SU-DHL-6 (cell line): ENCODE measurements around the gene PPP3CA.

Experiments
- H2AFZ ChIP-seq: fragments of 200-600 bp; sonication (generic); 2 replicates; pipeline ENCODE4 v1.6.1; 2014; ENCODE audit warnings: low read depth, mild to moderate bottlenecking, moderate library complexity, mixed read lengths, antibody characterized with exemption, low read length; ENCODE audit not compliant: severe bottlenecking
- H3F3A ChIP-seq: fragments of 200-600 bp; shearing (Covaris generic); 2 replicates; pipeline ENCODE4 v1.6.0; 2016; ENCODE audit warnings: antibody characterized with exemption, mild to moderate bottlenecking; ENCODE audit not compliant: insufficient read depth
- H3K27ac ChIP-seq: fragments of 200-600 bp; sonication (generic); 2 replicates; pipeline ENCODE4 v1.5.1; 2016; ENCODE audit warnings: low read depth, mild to moderate bottlenecking, low read length, moderate library complexity, mixed read lengths
- H3K27me3 ChIP-seq: fragments of 200-600 bp; sonication (generic), shearing (Covaris generic); 2 replicates; pipeline ENCODE4 v1.6.0; 2014; ENCODE audit warnings: mild to moderate bottlenecking, low read length
- H3K36me3 ChIP-seq: fragments of 200-600 bp; sonication (generic); 2 replicates; pipeline ENCODE4 v1.6.1; 2014; ENCODE audit warnings: mild to moderate bottlenecking, low read length, mixed read lengths
- H3K4me2 ChIP-seq: fragments of 300-600, 200-600 bp; shearing (Covaris generic), sonication (generic); 2 replicates; pipeline ENCODE4 v1.6.0; 2014; ENCODE audit warnings: low read length, low read depth, mild to moderate bottlenecking; ENCODE audit not compliant: poor library complexity, severe bottlenecking
- H3K4me3 ChIP-seq: fragments of 200-600 bp; sonication (generic); 2 replicates; pipeline ENCODE4 v1.5.1; 2014; ENCODE audit warnings: antibody characterized with exemption, low read length, mild to moderate bottlenecking, mixed read lengths; ENCODE audit not compliant: insufficient read depth, poor library complexity, severe bottlenecking
- H3K79me2 ChIP-seq: fragments of 200-600 bp; sonication (generic); 2 replicates; pipeline ENCODE4 v1.6.1; 2014; ENCODE audit warnings: mild to moderate bottlenecking, low read length, moderate library complexity; ENCODE audit not compliant: insufficient read depth
- H3K9ac ChIP-seq: fragments of 200-600 bp; sonication (generic); 2 replicates; pipeline ENCODE4 v1.7.0; 2014; ENCODE audit warnings: mild to moderate bottlenecking, low read length
- H3K9me2 ChIP-seq: fragments of 200-600 bp; sonication (generic); replicated peaks from 2 replicates; pipeline ENCODE4 v1.6.1; 2014; ENCODE audit warnings: low read length; ENCODE audit not compliant: insufficient read depth
- H3K9me3 ChIP-seq: fragments of 200-600 bp; sonication (generic); 2 replicates; pipeline ENCODE4 v1.6.1; 2014; ENCODE audit warnings: low read length, mixed read lengths; ENCODE audit not compliant: insufficient read depth
- H4K20me1 ChIP-seq: fragments of 200-600 bp; sonication (generic); 2 replicates; pipeline ENCODE4 v1.6.1; 2014; ENCODE audit warnings: low read depth, mild to moderate bottlenecking, antibody characterized with exemption, low read length, moderate library complexity, mixed read lengths
- CTCF ChIP-seq: fragments of 200-600 bp; sonication (generic); IDR thresholded peaks from one replicate; pipeline ENCODE4 v1.5.1; 2017; ENCODE audit warnings: antibody characterized with exemption, mild to moderate bottlenecking, low read length, moderate library complexity; ENCODE audit not compliant: insufficient read depth, poor library complexity, severe bottlenecking
- EZH2phosphoT487 ChIP-seq: fragments of 200-600 bp; sonication (generic), shearing (Covaris generic); conservative IDR thresholded peaks from 2 replicates; pipeline ENCODE4 v1.6.1; 2018; ENCODE audit warnings: mild to moderate bottlenecking, antibody characterized with exemption, low read length, moderate library complexity, mixed read lengths

The PPP3CA gene

GRCh38 chr4:101019941-101020401, 327.4 kb downstream of the PPP3CA start:
- no peaks in the 10 kb centered on the region for H3K9me3 ChIP-seq
- H3F3A ChIP-seq, result no peaks in the 10 kb centered on the region
- H3K36me3 ChIP-seq, result no peaks in the 10 kb centered on the region
- H3K9ac ChIP-seq, result no peak overlapping the region
- H3K27ac ChIP-seq, result no peak overlapping the region
- TF ChIP-seq CTCF, result no peak
- TF ChIP-seq EZH2phosphoT487, result no peak
- H3K27me3 ChIP-seq, result no peaks in the 10 kb centered on the region
- no peaks in the 10 kb centered on the region for H4K20me1 ChIP-seq
- H3K79me2 ChIP-seq, result no peaks in the 10 kb centered on the region
- H2AFZ ChIP-seq, result no peak overlapping the region
- no peaks in the 10 kb centered on the region for H3K9me2 ChIP-seq
- H3K4me3 ChIP-seq, result no peak overlapping the region
- H3K4me2 ChIP-seq, result no peak overlapping the region

GRCh38 chr4:101019313-101019712, 328.0 kb downstream of the PPP3CA start:
- Histone ChIP-seq H3K9me3 (no peaks in the 10 kb centered on the region), H3F3A (no peaks in the 10 kb centered on the region), H2AFZ (no peak overlapping the region), H3K27ac (no peak overlapping the region), H3K9ac (no peak overlapping the region), H3K79me2 (no peaks in the 10 kb centered on the region), H3K27me3 (no peaks in the 10 kb centered on the region), H3K9me2 (no peaks in the 10 kb centered on the region), H3K4me3 (no peak overlapping the region), H3K36me3 (no peaks in the 10 kb centered on the region), H4K20me1 (no peaks in the 10 kb centered on the region), H3K4me2 (no peak overlapping the region)
- TF ChIP-seq EZH2phosphoT487 (no peak), CTCF (no peak)

- Histone ChIP-seq H3K27me3 (no peaks in the 10 kb centered on the region), H3F3A (no peaks in the 10 kb centered on the region), H4K20me1 (no peaks in the 10 kb centered on the region), H3K27ac (no peak overlapping the region), H3K36me3 (no peaks in the 10 kb centered on the region), H2AFZ (no peak overlapping the region), H3K9me2 (no peaks in the 10 kb centered on the region), H3K4me3 (no peak overlapping the region), H3K4me2 (no peak overlapping the region), H3K9me3 (no peaks in the 10 kb centered on the region), H3K9ac (no peak overlapping the region), H3K79me2 (no peaks in the 10 kb centered on the region)
- TF ChIP-seq CTCF (no peak), EZH2phosphoT487 (no peak)
These were observed 328.5 kb downstream of the PPP3CA start for GRCh38 chr4:101018836-101019235.
